Stimulated activated CD8-positive, alpha-beta memory T cell treated with anti-CD3 and anti-CD28 coated beads, Interleukin-7, amount 100 ng/mL, for 48 hours (primary cell): ENCODE measurements around the gene SERPINA1.

Experiments
- DNase-seq, 2 donors: peaks; one replicate each; pipeline ENCODE4 v3.0.0-alpha.2; 2020; ENCODE audit warnings: low read depth in 1 of 2; ENCODE audit errors: extremely low read depth in 1 of 2

SERPINA1 gene

DNA sequence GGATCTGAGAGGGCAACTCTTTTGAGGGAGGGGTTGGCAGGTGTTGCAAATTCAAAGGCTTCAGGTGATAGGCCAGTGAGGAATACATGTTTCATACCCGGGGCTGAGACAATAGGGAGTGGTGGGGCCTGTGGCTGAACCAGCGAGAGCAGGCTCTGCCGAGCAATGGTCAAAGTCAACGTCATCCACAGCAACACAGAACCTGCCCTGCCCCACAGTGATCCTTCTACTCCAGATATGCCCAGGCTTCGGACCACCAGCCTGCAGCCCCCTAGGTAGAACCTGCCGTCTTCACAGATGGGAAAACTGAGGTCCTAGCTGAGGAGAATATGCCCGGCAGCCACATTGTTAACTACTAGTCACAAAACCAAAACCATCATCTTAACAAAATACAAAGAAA is 4.1 kb downstream of the SERPINA1 start:
- no peak for DNase-seq

DNA sequence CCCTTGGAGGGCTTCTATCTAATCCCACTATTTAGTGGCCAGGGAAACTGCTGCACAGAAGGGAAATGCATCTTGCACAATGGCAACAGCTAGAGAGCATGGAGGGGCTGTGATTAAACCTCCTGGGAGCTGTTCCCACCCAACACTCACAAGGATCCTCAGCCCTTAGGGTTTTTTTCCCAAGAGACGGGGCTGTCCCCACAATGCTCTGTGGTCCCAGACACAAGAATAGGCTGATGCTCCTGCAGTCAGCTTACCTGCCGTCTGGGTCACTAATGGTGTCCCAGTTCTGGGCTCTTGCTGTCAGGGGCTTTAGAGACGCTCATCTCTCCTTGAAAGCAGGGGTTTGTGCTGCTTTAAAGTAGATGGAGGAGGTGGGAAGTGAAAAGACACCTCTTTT is 4.6 kb downstream of the SERPINA1 start:
- DNase-seq: no peak

DNA sequence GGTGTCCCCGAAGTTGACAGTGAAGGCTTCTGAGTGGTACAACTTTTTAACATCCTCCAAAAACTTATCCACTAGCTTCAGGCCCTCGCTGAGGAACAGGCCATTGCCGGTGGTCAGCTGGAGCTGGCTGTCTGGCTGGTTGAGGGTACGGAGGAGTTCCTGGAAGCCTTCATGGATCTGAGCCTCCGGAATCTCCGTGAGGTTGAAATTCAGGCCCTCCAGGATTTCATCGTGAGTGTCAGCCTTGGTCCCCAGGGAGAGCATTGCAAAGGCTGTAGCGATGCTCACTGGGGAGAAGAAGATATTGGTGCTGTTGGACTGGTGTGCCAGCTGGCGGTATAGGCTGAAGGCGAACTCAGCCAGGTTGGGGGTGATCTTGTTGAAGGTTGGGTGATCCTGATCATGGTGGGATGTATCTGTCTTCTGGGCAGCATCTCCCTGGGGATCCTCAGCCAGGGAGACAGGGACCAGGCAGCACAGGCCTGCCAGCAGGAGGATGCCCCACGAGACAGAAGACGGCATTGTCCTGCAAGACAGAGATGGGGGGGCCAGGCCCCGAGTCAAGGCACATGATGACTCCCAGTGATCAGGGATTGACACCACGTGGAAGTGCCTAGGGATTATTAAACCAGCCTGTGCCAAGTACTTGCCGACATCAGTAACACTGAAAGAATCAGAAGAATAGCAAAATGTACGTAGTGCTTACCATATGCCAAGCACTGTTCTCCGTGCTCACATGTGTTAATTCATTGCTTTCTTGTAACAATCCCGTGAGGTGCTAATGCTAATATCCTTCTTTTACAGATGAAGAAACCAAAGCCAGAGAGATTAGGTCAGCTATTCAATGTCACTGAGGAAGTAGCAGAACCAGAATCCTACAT is 5.4 kb downstream of the SERPINA1 start:
- no peak for DNase-seq

DNA sequence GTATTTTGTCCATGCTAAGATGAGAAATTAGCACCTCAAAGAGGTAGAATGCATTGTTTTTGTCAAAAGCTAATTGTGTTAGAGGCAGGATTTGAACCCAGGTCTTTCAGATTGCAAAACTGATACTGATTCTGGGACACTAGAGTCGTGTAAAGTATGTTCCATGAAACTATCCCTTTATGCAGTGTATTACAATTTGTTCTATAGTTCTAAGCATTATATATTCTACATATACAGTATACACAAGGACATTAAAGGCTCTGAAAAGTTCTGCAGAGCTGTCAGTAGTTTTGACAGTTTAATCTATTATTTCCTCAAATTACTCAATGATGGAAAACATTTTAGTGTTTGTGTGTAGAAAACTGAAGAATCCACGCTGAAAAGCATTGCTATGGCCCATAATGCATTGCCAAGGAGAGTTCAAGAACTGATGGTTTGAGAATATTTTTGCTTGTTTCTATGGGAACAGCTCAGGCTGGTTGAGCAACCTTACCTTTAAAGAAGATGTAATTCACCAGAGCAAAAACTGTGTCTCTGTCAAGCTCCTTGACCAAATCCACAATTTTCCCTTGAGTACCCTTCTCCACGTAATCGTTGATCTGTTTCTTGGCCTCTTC is 6.2 kb downstream of the SERPINA1 start:
- no peak for DNase-seq

DNA sequence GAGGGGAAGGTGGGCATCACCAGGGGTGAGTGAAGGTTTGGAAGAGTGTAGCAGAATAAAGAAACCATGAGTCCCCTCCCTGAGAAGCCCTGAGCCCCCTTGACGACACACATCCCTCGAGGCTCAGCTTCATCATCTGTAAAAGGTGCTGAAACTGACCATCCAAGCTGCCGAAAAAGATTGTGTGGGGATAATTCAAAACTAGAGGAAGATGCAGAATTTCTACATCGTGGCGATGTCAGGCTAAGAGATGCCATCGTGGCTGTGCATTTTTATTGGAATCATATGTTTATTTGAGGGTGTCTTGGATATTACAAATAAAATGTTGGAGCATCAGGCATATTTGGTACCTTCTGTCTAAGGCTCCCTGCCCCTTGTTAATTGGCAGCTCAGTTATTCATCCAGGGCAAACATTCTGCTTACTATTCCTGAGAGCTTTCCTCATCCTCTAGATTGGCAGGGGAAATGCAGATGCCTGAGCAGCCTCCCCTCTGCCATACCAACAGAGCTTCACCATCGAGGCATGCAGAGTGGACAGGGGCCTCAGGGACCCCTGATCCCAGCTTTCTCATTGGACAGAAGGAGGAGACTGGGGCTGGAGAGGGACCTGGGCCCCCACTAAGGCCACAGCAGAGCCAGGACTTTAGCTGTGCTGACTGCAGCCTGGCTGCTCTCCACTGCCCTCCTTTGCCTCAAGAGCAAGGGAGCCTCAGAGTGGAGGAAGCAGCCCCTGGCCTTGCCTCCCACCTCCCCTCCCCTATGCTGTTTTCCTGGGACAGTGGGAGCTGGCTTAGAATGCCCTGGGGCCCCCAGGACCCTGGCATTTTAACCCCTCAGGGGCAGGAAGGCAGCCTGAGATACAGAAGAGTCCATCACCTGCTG is 7.0 kb downstream of the SERPINA1 start:
- DNase-seq: no peak

DNA sequence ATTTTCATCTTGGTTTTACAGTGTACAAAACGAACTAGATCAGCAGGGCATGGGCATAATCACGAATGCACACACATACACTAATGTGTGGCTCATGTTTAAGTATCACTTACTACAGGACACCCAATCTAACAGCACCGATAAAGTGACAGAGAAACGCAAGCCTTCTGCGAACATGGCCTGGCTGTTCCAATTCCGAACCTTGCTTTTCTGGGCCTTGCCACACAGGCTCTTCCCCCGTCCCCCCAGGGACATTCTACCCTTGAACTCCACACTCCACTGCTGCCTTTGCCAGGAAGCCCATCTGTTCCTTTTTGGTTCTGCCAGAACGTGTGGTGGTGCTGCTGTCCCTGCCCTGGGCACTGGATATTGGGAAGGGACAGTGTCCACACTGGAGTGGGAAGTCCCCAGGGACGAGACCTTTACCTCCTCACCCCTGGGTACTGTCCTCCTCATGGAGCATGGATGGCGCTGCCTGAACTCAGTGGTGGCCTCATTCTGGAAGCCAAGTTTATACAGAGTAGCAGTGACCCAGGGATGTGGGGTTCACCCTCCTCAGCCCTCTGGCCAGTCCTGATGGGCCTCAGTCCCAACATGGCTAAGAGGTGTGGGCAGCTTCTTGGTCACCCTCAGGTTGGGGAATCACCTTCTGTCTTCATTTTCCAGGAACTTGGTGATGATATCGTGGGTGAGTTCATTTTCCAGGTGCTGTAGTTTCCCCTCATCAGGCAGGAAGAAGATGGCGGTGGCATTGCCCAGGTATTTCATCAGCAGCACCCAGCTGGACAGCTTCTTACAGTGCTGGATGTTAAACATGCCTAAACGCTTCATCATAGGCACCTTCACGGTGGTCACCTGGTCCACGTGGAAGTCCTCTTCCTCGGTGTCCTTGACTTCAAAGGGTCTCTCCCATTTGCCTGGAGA is 7.9 kb downstream of the SERPINA1 start:
- DNase-seq: no peak

DNA sequence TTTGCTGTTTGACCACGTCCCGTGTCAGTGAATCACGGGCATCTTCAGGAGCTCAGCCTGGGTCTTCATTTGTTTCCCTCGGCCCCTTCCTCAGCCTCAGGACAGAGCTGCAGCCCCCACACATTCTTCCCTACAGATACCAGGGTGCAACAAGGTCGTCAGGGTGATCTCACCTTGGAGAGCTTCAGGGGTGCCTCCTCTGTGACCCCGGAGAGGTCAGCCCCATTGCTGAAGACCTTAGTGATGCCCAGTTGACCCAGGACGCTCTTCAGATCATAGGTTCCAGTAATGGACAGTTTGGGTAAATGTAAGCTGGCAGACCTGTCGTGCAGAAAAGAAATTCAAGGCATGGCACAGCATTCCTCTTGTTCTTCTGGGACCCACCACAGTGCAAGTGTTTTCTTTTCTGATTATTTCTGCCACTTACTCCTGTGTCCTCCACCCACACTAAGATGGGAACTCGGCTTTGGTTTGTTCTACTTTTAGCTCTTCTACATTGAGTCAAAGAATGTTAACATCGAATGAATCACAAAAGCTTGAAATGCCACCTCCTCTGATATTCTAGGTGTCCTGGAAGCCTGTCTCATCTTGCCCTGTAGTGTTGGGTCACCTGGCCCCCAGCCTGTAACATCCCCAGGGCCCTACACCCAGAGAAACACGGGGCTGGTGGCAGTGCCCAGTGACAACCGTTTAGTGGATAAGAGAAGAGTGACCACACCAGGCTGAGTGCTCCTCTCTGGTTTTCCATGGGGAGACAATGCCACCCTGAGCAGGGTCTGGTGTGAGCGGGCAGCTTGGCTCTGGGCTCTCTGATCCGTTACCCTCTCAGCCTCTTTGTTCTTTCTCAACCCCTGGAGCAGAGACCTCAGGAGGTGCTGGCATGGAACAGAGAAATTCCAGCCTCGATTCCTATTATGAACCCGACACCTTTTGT is 8.8 kb downstream of the SERPINA1 start:
- DNase-seq: no peak

DNA sequence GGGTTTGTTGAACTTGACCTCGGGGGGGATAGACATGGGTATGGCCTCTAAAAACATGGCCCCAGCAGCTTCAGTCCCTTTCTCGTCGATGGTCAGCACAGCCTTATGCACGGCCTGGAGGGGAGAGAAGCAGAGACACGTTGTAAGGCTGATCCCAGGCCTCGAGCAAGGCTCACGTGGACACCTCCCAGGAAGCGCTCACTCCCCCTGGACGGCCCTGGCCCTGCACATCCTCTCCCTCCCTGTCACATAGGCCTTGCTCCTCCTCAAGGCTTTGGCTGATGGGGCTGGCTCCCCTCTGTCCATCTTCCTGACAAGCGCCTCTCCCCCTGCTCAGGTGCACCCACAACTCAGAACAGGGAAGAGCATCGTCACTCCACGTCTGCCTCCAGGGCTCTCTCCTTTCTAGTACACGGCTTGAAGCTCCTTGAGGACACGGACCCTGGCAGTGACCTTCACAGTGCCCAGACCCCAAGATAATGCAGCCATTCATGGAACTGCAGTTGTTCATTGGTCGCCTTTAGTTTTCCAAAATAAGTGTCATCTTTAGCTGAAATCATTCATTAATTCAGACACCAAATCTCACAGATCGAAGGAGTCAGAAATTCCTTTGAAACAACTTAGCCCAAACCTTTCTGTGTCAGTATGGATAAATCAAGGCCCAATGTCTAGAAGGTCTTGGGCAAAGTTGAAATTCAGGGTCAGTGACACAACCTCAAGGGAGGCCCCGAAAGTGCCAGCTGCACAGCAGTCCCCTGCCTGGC is 9.7 kb downstream of the SERPINA1 start:
- DNase-seq: no peak

DNA sequence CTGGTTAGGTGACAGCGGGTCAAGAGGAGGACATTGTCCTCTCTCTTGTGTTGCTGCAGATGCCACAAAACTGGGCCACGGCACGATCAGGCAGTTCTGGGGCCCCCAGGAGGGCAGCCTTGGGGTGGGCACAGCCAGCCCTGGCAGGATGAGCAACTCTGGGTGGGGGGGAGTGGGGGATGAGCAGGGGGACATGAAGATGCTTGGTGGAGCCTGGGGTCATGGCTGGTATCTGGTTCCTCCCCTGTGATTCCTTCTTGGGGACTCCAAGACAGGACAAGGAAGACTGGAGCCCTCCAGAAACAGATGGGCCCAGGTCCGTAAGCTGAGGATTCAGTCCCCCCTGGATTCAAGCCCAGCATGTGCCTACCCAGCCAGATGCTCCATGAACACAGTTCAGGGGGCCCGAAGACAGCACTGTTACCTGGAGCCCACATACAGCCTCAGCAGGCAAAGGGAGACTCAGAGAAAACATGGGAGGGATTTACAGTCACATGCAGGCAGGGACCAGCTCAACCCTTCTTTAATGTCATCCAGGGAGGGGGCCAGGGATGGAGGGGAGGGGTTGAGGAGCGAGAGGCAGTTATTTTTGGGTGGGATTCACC is 10.4 kb downstream of the SERPINA1 start:
- no peak for DNase-seq

DNA sequence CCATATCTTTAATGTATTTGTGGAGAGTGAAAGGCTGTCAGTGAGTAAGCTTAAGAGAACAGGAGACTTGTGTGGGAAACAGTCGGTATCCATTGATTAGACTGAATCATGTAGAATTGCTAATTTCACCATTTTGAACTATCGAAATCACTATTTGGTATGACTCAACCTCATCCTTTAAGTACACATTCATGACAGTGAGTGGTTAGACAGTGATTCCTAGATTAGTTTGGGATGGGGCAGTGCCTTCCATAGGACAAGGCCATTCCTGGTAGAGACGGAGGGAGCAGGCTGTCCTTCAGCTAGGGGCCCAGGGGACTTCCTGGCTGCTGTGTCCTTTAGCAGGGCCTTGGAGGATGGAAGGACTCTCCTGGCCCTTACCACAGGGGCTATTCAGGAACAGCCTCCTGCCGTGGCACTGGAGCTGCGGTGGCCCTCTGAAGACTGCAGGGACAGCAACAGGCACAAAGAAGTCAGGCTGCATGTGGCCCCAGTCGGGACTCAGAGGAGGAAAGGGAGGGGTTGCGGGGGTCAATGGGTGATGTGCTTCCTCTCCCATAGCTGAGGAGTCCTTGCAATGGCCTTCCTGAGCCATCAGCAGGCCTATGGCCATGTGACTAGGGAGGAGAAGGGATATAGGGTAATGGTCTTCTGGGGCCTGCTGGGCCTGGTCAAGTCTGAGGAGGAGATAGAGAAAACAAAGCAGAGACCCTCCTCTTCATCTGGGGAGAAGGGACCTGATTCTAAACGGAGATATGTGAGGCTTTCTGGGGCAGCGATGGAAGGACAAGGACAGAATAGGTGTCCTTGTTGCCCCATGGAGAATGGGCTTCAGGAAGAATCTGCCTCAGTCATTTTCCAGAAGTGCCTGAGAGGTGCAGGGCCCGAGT is 11.2 kb downstream of the SERPINA1 start:
- DNase-seq: no peak

DNA sequence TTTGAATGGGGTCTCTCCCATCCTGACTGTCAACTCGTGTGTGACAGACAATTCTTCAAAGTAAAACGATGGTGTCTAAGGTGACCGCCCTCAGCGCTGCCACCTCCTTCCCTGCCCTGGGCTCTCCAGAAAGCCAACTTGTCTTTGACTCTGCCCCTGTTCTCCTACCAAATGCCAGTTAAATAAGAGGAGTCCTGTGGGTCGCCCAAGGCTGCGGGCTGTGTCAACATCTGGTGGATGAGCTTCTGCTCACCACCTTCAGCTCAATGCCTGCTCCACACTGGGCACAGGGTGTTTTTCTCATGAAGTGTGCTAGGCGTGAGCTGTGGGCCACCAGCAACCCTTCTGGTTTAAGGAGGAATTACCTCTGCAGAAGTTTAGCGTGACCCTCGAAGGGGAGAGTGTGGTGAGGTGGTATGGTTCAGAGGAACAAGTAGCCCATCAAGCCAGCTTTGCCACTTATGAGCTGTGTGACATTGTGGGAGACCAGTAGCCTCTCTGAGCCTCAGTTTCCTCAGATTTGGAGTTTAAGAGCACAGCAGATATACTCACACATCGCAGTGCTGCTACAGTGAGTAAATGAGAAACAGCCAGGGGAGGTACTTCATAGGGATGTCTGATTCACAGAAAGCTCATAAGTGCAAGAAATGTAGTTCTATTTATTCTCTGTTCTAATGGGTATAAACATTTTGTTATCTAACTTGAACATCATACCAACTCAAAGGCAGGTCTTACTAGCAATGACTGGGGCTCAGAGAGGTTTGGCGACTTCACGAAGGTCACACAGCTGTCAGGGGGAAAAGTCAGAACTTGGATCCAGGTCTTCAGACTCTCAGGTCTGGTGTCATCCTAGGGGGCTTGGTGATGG is 12.1 kb downstream of the SERPINA1 start:
- no peak for DNase-seq

DNA sequence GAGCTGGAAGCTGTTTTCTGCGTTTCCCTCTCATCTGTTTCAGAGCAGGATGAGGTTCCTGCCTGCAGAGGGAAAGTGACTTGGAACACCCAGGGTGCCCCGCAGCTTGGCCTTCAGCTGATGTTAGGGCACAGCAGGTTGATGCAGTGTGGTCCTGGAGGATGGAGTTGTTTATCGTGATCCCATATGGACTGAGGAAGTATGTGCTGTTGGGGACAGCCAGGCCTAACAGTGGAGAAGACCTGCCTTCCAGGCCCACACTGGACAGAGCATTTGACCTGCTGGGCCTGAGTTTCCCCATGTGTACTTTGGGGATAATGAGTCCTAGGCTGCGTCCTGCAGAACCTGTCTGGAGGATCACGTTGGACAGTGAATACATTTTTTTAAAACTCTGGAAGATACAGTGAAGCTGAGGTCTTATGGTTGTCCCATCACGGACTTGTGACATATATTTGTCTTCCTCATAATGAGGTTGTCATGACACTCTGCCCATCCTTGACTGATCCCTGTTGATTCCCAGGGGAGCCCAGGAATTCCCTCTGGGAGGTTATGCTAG is 12.8 kb downstream of the SERPINA1 start:
- DNase-seq: no peak

DNA sequence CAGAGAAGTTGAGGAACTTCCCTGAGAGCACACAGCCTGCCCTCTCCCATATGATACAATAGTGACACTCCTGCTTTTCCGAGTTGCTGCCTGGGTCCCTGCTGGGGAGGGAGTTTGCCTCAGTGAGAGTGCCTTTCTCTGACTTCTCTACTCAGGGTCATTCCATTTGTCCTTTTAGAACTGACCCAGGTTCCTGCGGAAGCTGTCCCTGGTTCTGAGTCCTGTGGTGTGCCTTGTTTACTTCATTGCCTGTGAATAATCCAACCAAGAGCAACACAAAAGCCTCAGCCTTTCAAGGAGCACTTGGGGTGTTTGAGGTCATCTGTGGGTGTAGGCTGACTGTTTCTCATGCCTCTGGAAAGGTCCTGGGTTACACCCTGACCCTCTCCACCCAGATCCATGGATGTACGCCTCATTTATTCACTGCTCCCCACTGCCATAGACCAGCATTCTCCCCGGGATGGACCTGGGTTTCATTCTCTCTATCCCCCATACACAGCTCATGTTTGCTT is 13.6 kb downstream of the SERPINA1 start:
- DNase-seq: no peak

DNA sequence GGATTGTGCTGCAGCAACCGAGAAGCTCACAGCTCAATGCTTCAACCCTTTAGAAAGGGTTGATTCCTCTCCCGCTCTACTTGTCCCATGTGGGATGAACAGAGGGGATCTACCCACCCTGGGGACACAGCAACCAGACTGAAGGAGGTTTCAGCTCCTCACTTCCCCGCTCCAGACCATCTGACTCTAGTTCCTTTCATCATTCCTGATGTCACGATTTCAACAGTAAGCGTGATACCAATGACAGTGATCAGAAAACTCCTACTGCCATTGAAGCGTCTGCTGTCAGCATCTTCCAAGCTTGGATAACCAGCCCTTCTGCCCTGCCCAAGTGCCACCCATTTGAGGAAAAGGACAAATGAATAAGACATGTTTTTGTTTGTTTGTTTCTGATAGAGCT is 14.3 kb downstream of the SERPINA1 start:
- no peak for DNase-seq

DNA sequence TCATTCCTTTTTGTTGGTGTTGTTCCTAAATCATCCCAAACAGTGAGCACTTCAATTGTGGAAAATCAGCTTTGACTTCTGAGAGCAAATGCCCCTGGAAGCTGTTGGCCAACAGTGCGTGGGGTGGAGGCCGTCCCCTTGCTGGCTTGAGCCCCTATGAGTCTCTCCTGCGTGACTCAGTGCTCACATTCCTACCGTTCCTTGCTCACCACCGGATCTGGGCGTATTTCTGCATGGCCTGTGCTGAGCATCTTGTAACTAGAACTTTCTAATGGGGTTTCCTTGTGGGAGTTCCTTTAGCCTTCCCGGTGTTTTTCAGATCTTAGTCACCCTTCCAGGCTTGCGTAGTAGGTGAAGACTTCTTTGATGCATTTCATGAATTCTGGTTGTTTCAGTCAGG is 14.7 kb downstream of the SERPINA1 start:
- no peak for DNase-seq
